ENCODE results near the gene DCUN1D5.

The DCUN1D5 gene

DNA sequence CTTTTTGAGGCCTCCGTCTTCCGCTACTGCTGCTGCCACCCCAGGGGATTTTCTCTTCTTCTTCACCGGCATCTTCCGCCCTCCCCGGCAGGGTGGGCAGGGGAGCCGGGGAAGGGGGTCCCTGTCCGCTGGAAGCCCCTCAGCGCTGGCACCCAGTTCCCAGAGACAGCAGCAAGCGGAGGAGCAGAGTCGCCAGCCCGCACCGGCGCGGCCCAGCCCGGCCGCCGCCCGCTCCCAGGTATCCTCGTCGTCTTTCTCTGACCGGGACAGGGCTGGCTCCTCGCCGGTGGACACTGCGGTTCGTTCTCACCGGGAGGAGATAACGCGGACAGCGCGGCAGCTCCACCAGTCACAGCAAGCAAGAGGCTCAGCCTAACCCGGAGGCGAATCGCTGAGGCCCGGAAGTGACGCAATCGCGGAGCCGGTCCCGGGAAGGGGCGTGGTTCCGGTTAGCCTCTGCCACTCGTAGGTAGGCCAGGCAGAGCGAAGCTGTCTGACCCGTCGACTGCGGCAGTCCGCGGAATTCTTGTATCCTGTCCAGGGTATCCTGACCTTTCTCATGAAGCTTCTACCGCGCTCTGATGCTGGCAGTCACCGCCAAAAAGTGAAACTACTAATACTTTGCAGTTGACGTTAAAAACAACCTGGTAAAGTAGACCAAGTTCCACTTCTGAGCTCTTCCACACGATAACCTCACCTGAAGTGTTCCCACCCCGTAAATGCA, at the start of gene DCUN1D5:
Gene DCUN1D5, minus strand, starts transcription at position 360 of the 724 bp plus-strand sequence. Its CDS starts 288 bp downstream, at position 72.
- ChIA-PET POLR2A (ENCODE audit: low non-redundant PET) (interaction anchor here (1.5 kb wide), 1 partner anchor 17 kb away, joined by 11 read pairs; the partner anchor contains the start of gene DYNC2H1), CTCF (interaction anchor here (0.5 to 1.1 kb wide), 3 partner anchors 17 to 596 kb away, joined by 3 to 4 read pairs (median 3); no protein-coding TSS in a partner anchor)
- TF ChIP-seq, protein P1, sequence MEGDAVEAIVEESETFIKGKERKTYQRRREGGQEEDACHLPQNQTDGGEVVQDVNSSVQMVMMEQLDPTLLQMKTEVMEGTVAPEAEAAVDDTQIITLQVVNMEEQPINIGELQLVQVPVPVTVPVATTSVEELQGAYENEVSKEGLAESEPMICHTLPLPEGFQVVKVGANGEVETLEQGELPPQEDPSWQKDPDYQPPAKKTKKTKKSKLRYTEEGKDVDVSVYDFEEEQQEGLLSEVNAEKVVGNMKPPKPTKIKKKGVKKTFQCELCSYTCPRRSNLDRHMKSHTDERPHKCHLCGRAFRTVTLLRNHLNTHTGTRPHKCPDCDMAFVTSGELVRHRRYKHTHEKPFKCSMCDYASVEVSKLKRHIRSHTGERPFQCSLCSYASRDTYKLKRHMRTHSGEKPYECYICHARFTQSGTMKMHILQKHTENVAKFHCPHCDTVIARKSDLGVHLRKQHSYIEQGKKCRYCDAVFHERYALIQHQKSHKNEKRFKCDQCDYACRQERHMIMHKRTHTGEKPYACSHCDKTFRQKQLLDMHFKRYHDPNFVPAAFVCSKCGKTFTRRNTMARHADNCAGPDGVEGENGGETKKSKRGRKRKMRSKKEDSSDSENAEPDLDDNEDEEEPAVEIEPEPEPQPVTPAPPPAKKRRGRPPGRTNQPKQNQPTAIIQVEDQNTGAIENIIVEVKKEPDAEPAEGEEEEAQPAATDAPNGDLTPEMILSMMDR (conservative IDR thresholded peaks at IDR 0.05; ENCODE audit: low read depth), result no peak
- H3K27ac ChIP-seq, result peak within 1 kb of the TSS; percentile 88
- peak; percentile 93 for DNase-seq (ENCODE audit: low spot score)

DNA sequence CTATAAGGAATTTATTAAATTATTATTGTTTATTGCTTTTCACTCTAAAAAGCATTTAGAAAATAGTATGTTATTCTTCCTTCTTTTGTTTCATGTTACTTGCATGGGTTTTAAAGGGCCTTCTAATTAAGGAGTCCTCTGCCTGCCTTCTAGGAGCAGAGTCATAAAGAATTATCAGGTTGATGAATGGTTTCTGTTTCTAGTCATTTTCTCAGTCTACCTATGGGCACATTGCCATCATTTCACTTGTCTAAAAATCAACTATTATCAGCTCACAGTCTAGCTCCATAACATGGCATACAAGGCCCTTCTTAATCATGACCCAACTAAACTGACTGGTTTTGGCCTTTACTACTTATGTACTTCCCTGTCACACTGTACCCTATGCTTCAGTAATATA, 33.5 kb upstream of the DCUN1D5 start:
- POLR2A ChIA-PET (ENCODE audit: low non-redundant PET), result no interaction called here
- CTCF ChIA-PET, result no interaction called here
- DNase-seq (ENCODE audit: low spot score), result no peak
- TF ChIP-seq, protein P1 (conservative IDR thresholded peaks at IDR 0.05; ENCODE audit: low read depth), result no peak
- H3K27ac ChIP-seq, result no peak overlapping the region

DNA sequence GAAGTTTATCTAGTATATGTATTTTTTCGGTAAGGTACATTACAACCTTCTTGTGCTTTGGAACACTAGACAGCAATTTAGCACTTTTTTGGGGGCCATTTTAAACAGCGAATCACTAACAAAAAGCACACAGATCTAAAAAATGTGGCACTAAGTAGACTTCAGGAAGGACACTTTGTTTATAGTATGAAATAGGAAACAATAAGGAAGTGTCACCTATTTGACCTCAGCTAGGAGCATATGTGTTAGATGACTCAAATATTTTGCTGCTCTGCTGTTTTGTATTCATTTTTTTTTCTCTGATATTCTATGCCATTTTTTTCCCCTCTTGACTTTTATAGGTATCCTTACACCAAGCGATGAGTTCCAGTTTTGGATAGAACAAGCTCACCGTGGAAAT, 22.9 kb upstream of the DCUN1D5 start:
- POLR2A ChIA-PET (ENCODE audit: low non-redundant PET), result no interaction called here
- no peak overlapping the region for H3K27ac ChIP-seq
- no peak for DNase-seq (ENCODE audit: low spot score)
- CTCF ChIA-PET, result no interaction called here
- TF ChIP-seq, protein P1 (conservative IDR thresholded peaks at IDR 0.05; ENCODE audit: low read depth), result no peak

DNA sequence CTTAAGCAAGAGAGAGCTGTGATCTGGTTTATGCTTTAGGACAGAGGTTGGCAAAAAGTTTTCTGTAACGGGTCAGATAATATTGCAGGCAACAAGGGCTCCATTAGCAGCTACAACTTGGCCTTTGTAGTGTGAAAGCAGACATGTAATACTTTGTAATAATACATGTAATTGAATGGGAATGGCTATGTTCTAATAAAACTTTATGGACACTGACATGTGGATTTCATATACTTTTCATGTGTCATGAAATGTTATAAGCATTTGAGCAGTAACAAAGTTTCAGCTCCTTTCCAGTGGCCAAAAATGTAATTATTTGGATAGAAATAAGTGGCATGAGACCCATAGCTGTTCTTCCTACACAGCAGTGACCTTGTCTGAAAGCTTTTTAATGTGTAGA, 20.4 kb upstream of the DCUN1D5 start:
- POLR2A ChIA-PET (ENCODE audit: low non-redundant PET), result no interaction called here
- H3K27ac ChIP-seq, result no peak overlapping the region
- no peak for DNase-seq (ENCODE audit: low spot score)
- TF ChIP-seq, protein P1 (conservative IDR thresholded peaks at IDR 0.05; ENCODE audit: low read depth), result no peak
- CTCF ChIA-PET, result no interaction called here

DNA sequence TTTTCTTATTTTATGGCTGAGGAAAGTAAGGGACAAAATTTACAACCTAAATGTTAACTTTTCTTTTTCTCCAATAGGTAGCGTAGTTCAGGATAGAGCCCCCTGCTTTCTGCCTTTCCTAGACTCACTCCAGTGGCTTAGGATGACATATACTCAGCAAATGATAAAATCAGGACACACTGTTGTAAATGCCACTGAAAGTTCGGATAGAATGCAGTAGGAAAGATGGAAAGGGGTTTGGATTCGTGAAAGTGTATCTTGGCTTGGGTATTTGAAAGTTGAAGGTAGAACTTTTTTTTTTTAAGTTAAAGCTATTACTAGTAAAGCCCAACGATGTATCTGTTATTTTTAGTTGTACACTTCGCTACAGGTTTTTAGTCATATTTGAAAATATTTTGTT, 19.4 kb upstream of the DCUN1D5 start:
- CTCF ChIA-PET, result no interaction called here
- H3K27ac ChIP-seq, result no peak overlapping the region
- POLR2A ChIA-PET (ENCODE audit: low non-redundant PET), result no interaction called here
- TF ChIP-seq, protein P1 (conservative IDR thresholded peaks at IDR 0.05; ENCODE audit: low read depth), result no peak
- no peak for DNase-seq (ENCODE audit: low spot score)

DNA sequence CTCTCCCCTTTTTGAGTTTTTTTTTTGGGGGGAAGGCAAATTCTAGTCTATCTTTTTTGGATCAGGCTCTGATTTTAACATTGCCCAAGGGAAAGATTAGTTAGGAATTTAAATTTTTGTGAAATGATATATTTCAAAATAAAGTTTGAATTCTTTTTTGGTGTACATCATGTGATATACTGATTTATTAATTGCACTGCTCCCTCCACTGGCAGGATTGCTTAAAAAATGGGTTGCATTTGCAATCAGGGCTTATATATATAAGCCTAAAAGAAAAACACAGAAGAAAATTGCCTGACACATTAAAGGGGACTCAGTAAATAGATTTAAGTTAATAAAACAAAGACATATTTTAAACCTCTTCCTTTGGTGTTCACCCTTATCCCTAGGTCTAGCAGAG, 18.4 kb upstream of the DCUN1D5 start:
- ChIA-PET CTCF (no interaction called here), POLR2A (ENCODE audit: low non-redundant PET) (no interaction called here)
- peak overlapping the region; percentile 90 for H3K27ac ChIP-seq
- peak; percentile 33 for DNase-seq (ENCODE audit: low spot score)
- TF ChIP-seq, protein P1 (conservative IDR thresholded peaks at IDR 0.05; ENCODE audit: low read depth), result peak; percentile 37; the same call in 1 of the 2 replicates
